ENCODE results near the gene FAM47E. TPM values are rescaled to one million over a fixed set of nuclear protein-coding genes. Genes with fewer than 3 reads are reported as not detected.

FAM47E gene
- total and polyA plus RNA-seq, 2 of the 8 experiments (the other 6 are each of a cell fraction or from before 2014, with no cell fraction given): 1.3 to 1.4 TPM

DNA sequence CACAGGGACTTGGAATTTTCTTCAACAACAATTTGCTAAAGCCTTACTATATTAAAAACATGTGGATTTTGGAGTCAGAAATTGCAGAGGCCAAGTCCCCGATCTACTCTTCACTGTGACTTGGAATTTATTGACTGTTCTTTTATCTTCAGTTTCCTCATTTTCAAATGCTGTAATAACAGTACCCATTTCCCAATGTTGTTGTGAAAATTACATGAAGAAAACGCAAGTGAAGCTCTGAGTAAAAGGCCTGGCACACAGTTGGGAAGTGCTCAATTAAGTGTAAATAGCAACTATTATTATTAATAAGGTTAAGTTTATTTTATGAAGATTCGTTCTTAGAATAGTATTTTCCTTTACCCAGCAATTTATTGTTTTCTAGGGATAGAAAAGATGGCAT, 70.7 kb downstream of the FAM47E start:
- no peak overlapping the region for H3K9ac ChIP-seq (replicated peaks in 1 of 4; ENCODE audit: extremely low read depth in 1 of 4, low read depth in 3 of 4, low read length in 3 of 4)
- H2BK20ac ChIP-seq (ENCODE audit: low read length): no peak overlapping the region
- no peaks in the 10 kb centered on the region for H3K79me1 ChIP-seq (ENCODE audit: low read depth, low read length)
- no peak overlapping the region for H3K56ac ChIP-seq (replicated peaks; ENCODE audit: insufficient read length, low read depth, low read length)
- 88% methylated on average over 3 of the region's 3 CpGs; no CpG with 5 or more reads in 1 of the 2 experiments for WGBS, 2 experiments (ENCODE audit: extremely low coverage in 1 of 2, insufficient coverage in 1 of 2, insufficient read length in 1 of 2, insufficient replicate concordance in 2 of 2, low coverage in 1 of 2, low lambda C conversion rate in 2 of 2, missing lambda C conversion rate in 1 of 2)
- no peak overlapping the region for H3K4me3 ChIP-seq (ENCODE audit: extremely low read depth in 1 of 4, insufficient read depth in 2 of 4, low read depth in 3 of 4, low read length in 4 of 4)
- ChIA-PET POLR2A (ENCODE audit: partially characterized antibody) (no interaction called here), CTCF (ENCODE audit: partially characterized antibody) (no interaction called here)
- no peak overlapping the region for H3K4me2 ChIP-seq (ENCODE audit: insufficient read depth in 1 of 2, low read depth in 2 of 2, low read length in 2 of 2)
- H3K23me2 ChIP-seq (ENCODE audit: low read depth, low read length): no peaks in the 10 kb centered on the region
- no peak overlapping the region for H2AFZ ChIP-seq (ENCODE audit: low read length)
- DNase-seq (ENCODE audit: low read depth in 1 of 2, low spot score in 2 of 2) (no peak), FAIRE-seq (no peak)
- no peak overlapping the region for H3K14ac ChIP-seq (ENCODE audit: insufficient read length)
- no peak overlapping the region for H3K18ac ChIP-seq (ENCODE audit: extremely low read depth, low read length)
- no peak overlapping the region for H2BK5ac ChIP-seq (ENCODE audit: low read depth, low read length)
- H2BK15ac ChIP-seq (ENCODE audit: low read length): no peak overlapping the region
- no peak for TF ChIP-seq PHF8 (conservative IDR thresholded peaks at IDR 0.05; ENCODE audit: low read depth, low read length)
- no peak for TF ChIP-seq RAD21 (IDR thresholded peaks at IDR 0.05 in 1 of 2, conservative IDR thresholded peaks at IDR 0.05 in 1 of 2; ENCODE audit: low read depth in 2 of 2, low read length in 2 of 2)
- TF ChIP-seq CBX8 (IDR thresholded peaks at IDR 0.05; ENCODE audit: borderline replicate concordance, low read depth, low read length): no peak
- H2BK12ac ChIP-seq (ENCODE audit: low read depth, low read length): no peak overlapping the region
- no peaks in the 10 kb centered on the region for H3K36me3 ChIP-seq (ENCODE audit: control insufficient read depth in 2 of 4, insufficient read depth in 4 of 4, low read length in 3 of 4)
- H3K79me2 ChIP-seq (ENCODE audit: control insufficient read depth in 1 of 2, insufficient read depth in 2 of 2, low read length in 2 of 2): no peaks in the 10 kb centered on the region
- H4K91ac ChIP-seq (replicated peaks; ENCODE audit: insufficient read length, low read length): no peak overlapping the region
- H3K4me1 ChIP-seq (replicated peaks in 1 of 4; ENCODE audit: control insufficient read depth in 3 of 4, insufficient read depth in 4 of 4, low read length in 3 of 4): no peaks in the 10 kb centered on the region
- H3K27ac ChIP-seq (ENCODE audit: low read depth, low read length): no peak overlapping the region
- no peak overlapping the region for H2AK5ac ChIP-seq (ENCODE audit: low read depth, low read length)
- no peak overlapping the region for H4K8ac ChIP-seq (ENCODE audit: extremely low read depth, insufficient read depth, low read length)
- H3K23ac ChIP-seq (ENCODE audit: insufficient read length): no peak overlapping the region
- H3K4ac ChIP-seq (replicated peaks; ENCODE audit: insufficient read length, low read depth, low read length): no peak overlapping the region
- H3K27me3 ChIP-seq (replicated peaks in 1 of 4; ENCODE audit: control insufficient read depth in 3 of 4, extremely low read depth in 1 of 4, insufficient read depth in 3 of 4, low read length in 3 of 4): no peaks in the 10 kb centered on the region
- H4K5ac ChIP-seq (ENCODE audit: insufficient read length, low read depth, low read length): no peak overlapping the region
- no peaks in the 10 kb centered on the region for H4K20me1 ChIP-seq (replicated peaks in 1 of 2; ENCODE audit: control insufficient read depth in 1 of 2, insufficient read depth in 2 of 2, low read length in 2 of 2)
- peaks cover 7 to 9% of the 10 kb centered on the region in 2 experiments; a peak in 2 of 4 replicates for H3K9me3 ChIP-seq (ENCODE audit: insufficient read depth in 2 of 2, low read depth in 1 of 2, low read length in 1 of 2)
- H2BK120ac ChIP-seq (replicated peaks; ENCODE audit: low read depth, low read length): no peak overlapping the region

All from H1 (cell line).